Caco-2 (cell line): ENCODE results near the gene ENC1. TPM values are rescaled to one million over a fixed set of nuclear protein-coding genes. Genes with fewer than 3 reads are reported as not detected.
A peak's percentile ranks its signal among the peaks of the same experiment; 100 is the strongest.

ENCODE experiments used
- BruUV-seq: library from RNA; stranded (reverse); fragments of 400-500 nt; replicated peaks from 2 replicates; lab custom pipeline; 2021; lab: Mats Ljungman, UMichigan
- CTCF ChIA-PET: fragments of 300-600 bp; sonication (Branson Sonifier 250); formaldehyde crosslinking; loops from one replicate; lab custom pipeline; 2022; ENCODE audit warnings: antibody characterized with exemption; lab: Charles Lee
- POLR2A ChIA-PET: fragments of 300-600 bp; sonication (Branson Sonifier 250); formaldehyde crosslinking; loops from one replicate; lab custom pipeline; 2022; ENCODE audit warnings: antibody characterized with exemption; lab: Charles Lee
- DNase-seq, 2 experiments: peaks; one replicate each; pipeline versions ENCODE4 v3.0.0 to v3.0.0-alpha.2; 2020 to 2022
- H3K27me3 ChIP-seq: replicated peaks from 2 replicates; pipeline ENCODE4 v1.6.0; 2011; ENCODE audit warnings: low read length; ENCODE audit not compliant: control insufficient read depth, insufficient read depth
- H3K36me3 ChIP-seq: 2 replicates; pipeline ENCODE4 v1.5.1; 2011; ENCODE audit warnings: low read length; ENCODE audit not compliant: control insufficient read depth, insufficient read depth
- H3K4me1 ChIP-seq: fragments of 250-450 bp; sonication (Bioruptor Pico); 2 replicates; pipeline ENCODE4 v1.5.1; 2020; ENCODE audit warnings: mild to moderate bottlenecking
- H3K4me3 ChIP-seq: 2 replicates; pipeline ENCODE4 v1.5.1; 2011; ENCODE audit warnings: low read depth, mild to moderate bottlenecking, control low read depth, low read length
- H3K9me3 ChIP-seq: fragments of 250-450 bp; sonication (Bioruptor Pico); 2 replicates; pipeline ENCODE4 v1.5.1; 2020; ENCODE audit warnings: mild to moderate bottlenecking, moderate library complexity
- H3K27ac Mint-ChIP-seq: one replicate; pipeline ENCODE4 v1.8.0; 2022; ENCODE audit warnings: mixed read lengths; ENCODE audit not compliant: unreplicated experiment
- H3K27me3 Mint-ChIP-seq: one replicate; pipeline ENCODE4 v1.8.0; 2022; ENCODE audit warnings: mixed read lengths; ENCODE audit not compliant: insufficient read depth, unreplicated experiment
- H3K36me3 Mint-ChIP-seq: one replicate; pipeline ENCODE4 v1.8.0; 2022; ENCODE audit warnings: mild to moderate bottlenecking, mixed read lengths; ENCODE audit not compliant: insufficient read depth, unreplicated experiment
- H3K4me1 Mint-ChIP-seq: one replicate; pipeline ENCODE4 v1.8.0; 2022; ENCODE audit warnings: low read depth, mixed read lengths; ENCODE audit not compliant: unreplicated experiment
- H3K4me3 Mint-ChIP-seq: one replicate; pipeline ENCODE4 v1.8.0; 2022; ENCODE audit warnings: mild to moderate bottlenecking, moderate library complexity, mixed read lengths; ENCODE audit not compliant: unreplicated experiment
- H3K9me3 Mint-ChIP-seq: one replicate; pipeline ENCODE4 v1.8.0; 2022; ENCODE audit warnings: mixed read lengths; ENCODE audit not compliant: unreplicated experiment
- CTCF ChIP-seq, 2 experiments: fragments of 200-600 bp in 1 of 2; IDR thresholded peaks; 1 replicate in 1 of 2; 2 replicates in 1 of 2; pipeline versions ENCODE4 v1.5.1 to v1.8.0; 2011 to 2022; ENCODE audit warnings: antibody characterized with exemption in 1 of 2, control low read depth in 1 of 2, inconsistent platforms in 1 of 2, low read depth in 1 of 2, low read length in 1 of 2, mild to moderate bottlenecking in 1 of 2, moderate library complexity in 1 of 2; ENCODE audit not compliant: insufficient read depth in 1 of 2, severe bottlenecking in 1 of 2, unreplicated experiment in 1 of 2
- intact Hi-C: fragments of 100-400 bp; cut with micrococcal nuclease; formaldehyde crosslinking; loops from one replicate; pipeline ENCODE4 v1.10.0; 2022; ENCODE audit not compliant: unreplicated experiment
- total RNA-seq: library from RNA; stranded (reverse); gene quantifications from 2 replicates; pipeline ENCODE4 v1.2.3, GENCODE V29; 2022

The ENC1 gene
- total RNA-seq, 1 experiment from 2014 or later = 92.7 TPM

- TF ChIP-seq CTCF (IDR thresholded peaks at IDR 0.05; ENCODE audit: insufficient read depth in 1 of 2, low read depth in 1 of 2, low read length in 1 of 2, severe bottlenecking in 1 of 2, unreplicated experiment in 1 of 2) = no peak
- H3K36me3 Mint-ChIP-seq = peaks cover 17% of the 10 kb centered on the region
- no peak overlapping the region for H3K4me3 ChIP-seq
- no peaks in the 10 kb centered on the region for H3K9me3 Mint-ChIP-seq
- H3K27me3 ChIP-seq = no peaks in the 10 kb centered on the region
- H3K4me1 ChIP-seq = peaks cover 50% of the 10 kb centered on the region
- intact Hi-C loops = no loop called here
- no peaks in the 10 kb centered on the region for H3K9me3 ChIP-seq
- ChIA-PET POLR2A (interaction anchor here (0.6 kb wide), 1 partner anchor 214 kb away, joined by 10 read pairs; no protein-coding TSS in a partner anchor), CTCF (no interaction called here)
- no peak overlapping the region for H3K27ac Mint-ChIP-seq
- H3K36me3 ChIP-seq = peaks cover 2% of the 10 kb centered on the region; the same call in 1 of the 2 replicates
- no peaks in the 10 kb centered on the region for H3K27me3 Mint-ChIP-seq
- peaks cover 72% of the 10 kb centered on the region for H3K4me1 Mint-ChIP-seq
- H3K4me3 Mint-ChIP-seq = no peak overlapping the region
- DNase-seq = no peak
- BruUV-seq = no TSS peak
Measured at GRCh38 chr5:74621492-74621891, 19.0 kb downstream of the ENC1 start.

GRCh38 chr5:74619308-74619707, 21.2 kb downstream of the ENC1 start:
- BruUV-seq = no TSS peak
- CTCF ChIA-PET = interaction anchor here (0.7 kb wide), 1 partner anchor 567 kb away, joined by 4 read pairs; no protein-coding TSS in a partner anchor
- Histone ChIP-seq H3K27me3 (no peaks in the 10 kb centered on the region), H3K36me3 (peaks cover 2% of the 10 kb centered on the region; the same call in 1 of the 2 replicates), H3K9me3 (no peaks in the 10 kb centered on the region), H3K4me3 (no peak overlapping the region), H3K4me1 (peaks cover 46% of the 10 kb centered on the region)
- no peaks in the 10 kb centered on the region for H3K36me3 Mint-ChIP-seq
- no peak overlapping the region for H3K4me3 Mint-ChIP-seq
- peaks cover 57% of the 10 kb centered on the region for H3K4me1 Mint-ChIP-seq
- POLR2A ChIA-PET = no interaction called here
- no peak for TF ChIP-seq CTCF (IDR thresholded peaks at IDR 0.05; ENCODE audit: insufficient read depth in 1 of 2, low read depth in 1 of 2, low read length in 1 of 2, severe bottlenecking in 1 of 2, unreplicated experiment in 1 of 2)
- no peaks in the 10 kb centered on the region for H3K9me3 Mint-ChIP-seq
- intact Hi-C loops = no loop called here
- no peak for DNase-seq
- H3K27me3 Mint-ChIP-seq = no peaks in the 10 kb centered on the region
- H3K27ac Mint-ChIP-seq = peak overlapping the region; percentile 71

GRCh38 chr5:74618106-74618505, 22.4 kb downstream of the ENC1 start:
- Mint-ChIP-seq H3K36me3 (no peaks in the 10 kb centered on the region), H3K27ac (peak overlapping the region; percentile 71), H3K9me3 (no peaks in the 10 kb centered on the region), H3K27me3 (no peaks in the 10 kb centered on the region), H3K4me1 (peaks cover 45% of the 10 kb centered on the region), H3K4me3 (no peak overlapping the region)
- Histone ChIP-seq H3K27me3 (no peaks in the 10 kb centered on the region), H3K36me3 (peaks cover 2% of the 10 kb centered on the region; the same call in 1 of the 2 replicates), H3K9me3 (no peaks in the 10 kb centered on the region), H3K4me3 (no peak overlapping the region), H3K4me1 (peaks cover 34% of the 10 kb centered on the region)
- POLR2A ChIA-PET = interaction anchor here (1.0 to 1.6 kb wide), 2 partner anchors 15 to 22 kb away, joined by 4 to 13 read pairs; partner anchors contain the start of gene ENC1
- TF ChIP-seq CTCF (IDR thresholded peaks at IDR 0.05; ENCODE audit: insufficient read depth in 1 of 2, low read depth in 1 of 2, low read length in 1 of 2, severe bottlenecking in 1 of 2, unreplicated experiment in 1 of 2) = no peak
- BruUV-seq = no TSS peak
- no peak for DNase-seq
- CTCF ChIA-PET = interaction anchor here (0.7 kb wide), 1 partner anchor 24 kb away, joined by 3 read pairs; no protein-coding TSS in a partner anchor
- intact Hi-C loops = no loop called here
